GM23338 (cell line): Measurements from ENCODE around the gene CHD5. TPM values are rescaled to one million over a fixed set of nuclear protein-coding genes. Genes with fewer than 3 reads are reported as not detected.

Experiments used
- ATAC-seq: fragments of 200-7000 bp; cut with Tn5 transposase; 3 replicates; pipeline ENCODE4 v1.9.1; 2020
- DNase-seq: peaks from one replicate; pipeline ENCODE4 v3.0.0-alpha.2; 2015; ENCODE audit warnings: low spot score
- H2AFZ ChIP-seq: fragments of 200-600 bp; sonication (generic); 2 replicates; pipeline ENCODE4 v1.8.0; 2016; ENCODE audit warnings: antibody characterized with exemption, mild to moderate bottlenecking, moderate library complexity
- H3F3A ChIP-seq: fragments of 200-600 bp; sonication (generic); replicated peaks from 2 replicates; pipeline ENCODE4 v1.8.0; 2017; ENCODE audit warnings: antibody characterized with exemption, mixed run types, low read depth
- H3K27ac ChIP-seq: fragments of 200-600 bp; sonication (generic); 2 replicates; pipeline ENCODE4 v1.6.1; 2016; ENCODE audit warnings: low read depth
- H3K27me3 ChIP-seq: fragments of 200-600 bp; sonication (generic); 2 replicates; pipeline ENCODE4 v1.8.0; 2016; ENCODE audit warnings: mild to moderate bottlenecking, mixed run types, moderate library complexity; ENCODE audit not compliant: insufficient read depth
- H3K36me3 ChIP-seq: fragments of 200-600 bp; sonication (generic); 2 replicates; pipeline ENCODE4 v1.8.0; 2016; ENCODE audit warnings: mild to moderate bottlenecking; ENCODE audit not compliant: insufficient read depth
- H3K4me1 ChIP-seq: fragments of 200-600 bp; sonication (generic); 2 replicates; pipeline ENCODE4 v1.8.0; 2016; ENCODE audit warnings: mild to moderate bottlenecking, moderate library complexity; ENCODE audit not compliant: insufficient read depth
- H3K4me2 ChIP-seq: fragments of 200-600 bp; sonication (generic); 2 replicates; pipeline ENCODE4 v1.7.1; 2017; ENCODE audit warnings: mixed run types
- H3K4me3 ChIP-seq: fragments of 200-600 bp; sonication (generic); 2 replicates; pipeline ENCODE4 v1.6.1; 2016; ENCODE audit warnings: mixed run types
- H3K79me2 ChIP-seq: fragments of 200-600 bp; sonication (generic); replicated peaks from 2 replicates; pipeline ENCODE4 v1.8.0; 2017; ENCODE audit warnings: mild to moderate bottlenecking; ENCODE audit not compliant: insufficient read depth
- H3K9me2 ChIP-seq: fragments of 200-600 bp; sonication (generic); 2 replicates; pipeline ENCODE4 v1.8.0; 2017; ENCODE audit not compliant: insufficient read depth
- H4K20me1 ChIP-seq: fragments of 200-600 bp; sonication (generic); replicated peaks from 2 replicates; pipeline ENCODE4 v1.8.0; 2017; ENCODE audit warnings: mild to moderate bottlenecking; ENCODE audit not compliant: insufficient read depth
- H3K27ac Mint-ChIP-seq: 2 replicates; pipeline ENCODE4 v1.8.0; 2020; ENCODE audit warnings: inconsistent platforms, mild to moderate bottlenecking, moderate library complexity, mixed read lengths
- H3K27me3 Mint-ChIP-seq: 3 replicates; pipeline ENCODE4 v1.8.0; 2022; ENCODE audit warnings: low read depth, mild to moderate bottlenecking, moderate library complexity, mixed read lengths, inconsistent platforms; ENCODE audit not compliant: insufficient read depth, poor library complexity
- H3K36me3 Mint-ChIP-seq: 3 replicates; pipeline ENCODE4 v1.8.0; 2021; ENCODE audit warnings: low read depth, mild to moderate bottlenecking, inconsistent platforms, moderate library complexity, mixed read lengths
- H3K4me1 Mint-ChIP-seq: 3 replicates; pipeline ENCODE4 v1.8.0; 2020; ENCODE audit warnings: mild to moderate bottlenecking, inconsistent platforms, mixed read lengths
- H3K4me3 Mint-ChIP-seq: 3 replicates; pipeline ENCODE4 v1.8.0; 2021; ENCODE audit warnings: moderate library complexity, mild to moderate bottlenecking, inconsistent platforms, mixed read lengths
- H3K9me3 Mint-ChIP-seq: 3 replicates; pipeline ENCODE4 v1.8.0; 2020; ENCODE audit warnings: moderate library complexity, mild to moderate bottlenecking, inconsistent platforms, mixed read lengths
- EZH2 ChIP-seq: fragments of 200-600 bp; sonication (generic); IDR thresholded peaks from one replicate; pipeline ENCODE4 v1.8.0; 2017; ENCODE audit warnings: antibody characterized with exemption, mild to moderate bottlenecking, low read depth; ENCODE audit not compliant: unreplicated experiment
- EZH2phosphoT487 ChIP-seq: fragments of 200-600 bp; sonication (generic); IDR thresholded peaks from one replicate; pipeline ENCODE4 v1.8.1; 2018; ENCODE audit warnings: antibody characterized with exemption; ENCODE audit not compliant: unreplicated experiment
- POLR2AphosphoS5 ChIP-seq: IDR thresholded peaks from 2 replicates; pipeline ENCODE4 v1.6.1; 2016; ENCODE audit warnings: antibody characterized with exemption, low read depth
- REST ChIP-seq: IDR thresholded peaks from one replicate; pipeline ENCODE4 v1.6.1; 2018; ENCODE audit warnings: antibody characterized with exemption; ENCODE audit not compliant: unreplicated experiment
- ZNF114 ChIP-seq: fragments of 250-450 bp; sonication (Bioruptor Pico); IDR thresholded peaks from 2 replicates; pipeline ENCODE4 v1.5.0; 2020; ENCODE audit warnings: mild to moderate bottlenecking, moderate library complexity
- polyA plus RNA-seq: library from polyadenylated mRNA; unstranded; fragments of >200 nt; fragmentation: Nextera tagmentation; extraction: Ambion mirVana; gene quantifications from 2 replicates; pipeline ENCODE4 v1.2.1, GENCODE V29; 2016
- total RNA-seq: library from RNA; depleted of rRNA; stranded (reverse); fragments of >200 nt; shearing (Covaris generic); gene quantifications from 2 replicates; pipeline ENCODE4 v1.2.3, GENCODE V29; 2014
- TF ChIP-seq, protein P1 (sequence below): fragments of 250-450 bp; sonication (Bioruptor Pico); IDR thresholded peaks from 2 replicates; pipeline ENCODE4 v1.5.0; 2020; ENCODE audit warnings: mild to moderate bottlenecking, moderate library complexity

The CHD5 gene
- total and polyA plus RNA-seq, 2 experiments from 2014 or later, result 0.32 to 1.0 TPM

- TF ChIP-seq, protein P1, sequence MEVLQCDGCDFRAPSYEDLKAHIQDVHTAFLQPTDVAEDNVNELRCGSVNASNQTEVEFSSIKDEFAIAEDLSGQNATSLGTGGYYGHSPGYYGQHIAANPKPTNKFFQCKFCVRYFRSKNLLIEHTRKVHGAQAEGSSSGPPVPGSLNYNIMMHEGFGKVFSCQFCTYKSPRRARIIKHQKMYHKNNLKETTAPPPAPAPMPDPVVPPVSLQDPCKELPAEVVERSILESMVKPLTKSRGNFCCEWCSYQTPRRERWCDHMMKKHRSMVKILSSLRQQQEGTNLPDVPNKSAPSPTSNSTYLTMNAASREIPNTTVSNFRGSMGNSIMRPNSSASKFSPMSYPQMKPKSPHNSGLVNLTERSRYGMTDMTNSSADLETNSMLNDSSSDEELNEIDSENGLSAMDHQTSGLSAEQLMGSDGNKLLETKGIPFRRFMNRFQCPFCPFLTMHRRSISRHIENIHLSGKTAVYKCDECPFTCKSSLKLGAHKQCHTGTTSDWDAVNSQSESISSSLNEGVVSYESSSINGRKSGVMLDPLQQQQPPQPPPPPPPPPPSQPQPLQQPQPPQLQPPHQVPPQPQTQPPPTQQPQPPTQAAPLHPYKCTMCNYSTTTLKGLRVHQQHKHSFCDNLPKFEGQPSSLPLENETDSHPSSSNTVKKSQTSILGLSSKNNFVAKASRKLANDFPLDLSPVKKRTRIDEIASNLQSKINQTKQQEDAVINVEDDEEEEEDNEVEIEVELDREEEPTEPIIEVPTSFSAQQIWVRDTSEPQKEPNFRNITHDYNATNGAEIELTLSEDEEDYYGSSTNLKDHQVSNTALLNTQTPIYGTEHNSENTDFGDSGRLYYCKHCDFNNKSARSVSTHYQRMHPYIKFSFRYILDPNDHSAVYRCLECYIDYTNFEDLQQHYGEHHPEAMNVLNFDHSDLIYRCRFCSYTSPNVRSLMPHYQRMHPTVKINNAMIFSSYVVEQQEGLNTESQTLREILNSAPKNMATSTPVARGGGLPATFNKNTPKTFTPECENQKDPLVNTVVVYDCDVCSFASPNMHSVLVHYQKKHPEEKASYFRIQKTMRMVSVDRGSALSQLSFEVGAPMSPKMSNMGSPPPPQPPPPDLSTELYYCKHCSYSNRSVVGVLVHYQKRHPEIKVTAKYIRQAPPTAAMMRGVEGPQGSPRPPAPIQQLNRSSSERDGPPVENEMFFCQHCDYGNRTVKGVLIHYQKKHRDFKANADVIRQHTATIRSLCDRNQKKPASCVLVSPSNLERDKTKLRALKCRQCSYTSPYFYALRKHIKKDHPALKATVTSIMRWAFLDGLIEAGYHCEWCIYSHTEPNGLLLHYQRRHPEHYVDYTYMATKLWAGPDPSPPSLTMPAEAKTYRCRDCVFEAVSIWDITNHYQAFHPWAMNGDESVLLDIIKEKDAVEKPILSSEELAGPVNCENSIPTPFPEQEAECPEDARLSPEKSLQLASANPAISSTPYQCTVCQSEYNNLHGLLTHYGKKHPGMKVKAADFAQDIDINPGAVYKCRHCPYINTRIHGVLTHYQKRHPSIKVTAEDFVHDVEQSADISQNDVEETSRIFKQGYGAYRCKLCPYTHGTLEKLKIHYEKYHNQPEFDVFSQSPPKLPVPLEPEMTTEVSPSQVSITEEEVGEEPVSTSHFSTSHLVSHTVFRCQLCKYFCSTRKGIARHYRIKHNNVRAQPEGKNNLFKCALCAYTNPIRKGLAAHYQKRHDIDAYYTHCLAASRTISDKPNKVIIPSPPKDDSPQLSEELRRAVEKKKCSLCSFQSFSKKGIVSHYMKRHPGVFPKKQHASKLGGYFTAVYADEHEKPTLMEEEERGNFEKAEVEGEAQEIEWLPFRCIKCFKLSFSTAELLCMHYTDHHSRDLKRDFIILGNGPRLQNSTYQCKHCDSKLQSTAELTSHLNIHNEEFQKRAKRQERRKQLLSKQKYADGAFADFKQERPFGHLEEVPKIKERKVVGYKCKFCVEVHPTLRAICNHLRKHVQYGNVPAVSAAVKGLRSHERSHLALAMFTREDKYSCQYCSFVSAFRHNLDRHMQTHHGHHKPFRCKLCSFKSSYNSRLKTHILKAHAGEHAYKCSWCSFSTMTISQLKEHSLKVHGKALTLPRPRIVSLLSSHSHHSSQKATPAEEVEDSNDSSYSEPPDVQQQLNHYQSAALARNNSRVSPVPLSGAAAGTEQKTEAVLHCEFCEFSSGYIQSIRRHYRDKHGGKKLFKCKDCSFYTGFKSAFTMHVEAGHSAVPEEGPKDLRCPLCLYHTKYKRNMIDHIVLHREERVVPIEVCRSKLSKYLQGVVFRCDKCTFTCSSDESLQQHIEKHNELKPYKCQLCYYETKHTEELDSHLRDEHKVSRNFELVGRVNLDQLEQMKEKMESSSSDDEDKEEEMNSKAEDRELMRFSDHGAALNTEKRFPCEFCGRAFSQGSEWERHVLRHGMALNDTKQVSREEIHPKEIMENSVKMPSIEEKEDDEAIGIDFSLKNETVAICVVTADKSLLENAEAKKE (CRISPR knock-in tag), result no peak
- no peak for TF ChIP-seq REST
Observed at GRCh38 chr1:6157132-6157527, 23.0 kb downstream of the CHD5 start (continued).

DNA sequence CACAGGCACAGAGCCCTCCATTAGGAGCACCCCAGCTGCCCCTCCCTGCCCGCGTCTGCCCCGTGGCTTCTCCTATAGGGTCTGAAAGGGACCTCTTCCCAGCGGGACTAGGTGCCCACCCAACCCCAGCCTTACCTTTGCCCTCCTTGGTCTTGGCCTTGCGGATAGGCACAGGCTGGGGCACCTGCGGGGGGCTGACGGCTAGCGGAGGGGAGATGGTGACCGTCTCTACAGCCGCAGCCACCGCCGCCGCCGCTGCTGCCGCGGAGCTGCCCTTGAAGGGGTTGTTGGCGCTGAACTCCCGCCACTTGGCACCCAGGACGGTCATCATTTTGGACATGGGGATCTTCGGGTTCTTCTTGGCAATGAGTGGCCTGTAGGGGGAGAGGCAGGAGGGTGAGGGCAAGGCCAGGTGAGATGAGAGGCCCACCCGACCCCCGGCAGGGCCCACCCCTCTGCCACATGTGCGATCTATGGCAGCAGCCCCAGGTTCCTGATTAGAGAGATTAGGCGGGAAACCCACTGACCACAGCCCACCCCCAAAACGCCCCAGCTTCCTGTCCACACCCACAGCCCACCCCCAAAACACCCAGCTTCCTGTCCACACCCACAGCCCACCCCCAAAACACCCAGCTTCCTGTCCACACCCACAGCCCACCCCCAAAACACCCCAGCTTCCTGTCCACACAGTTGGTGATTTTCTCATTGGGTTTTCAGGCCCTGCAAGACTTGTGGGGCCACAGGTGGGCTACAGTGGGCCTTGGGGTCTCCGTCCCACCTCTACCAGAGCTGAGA lies 25.4 kb downstream of the CHD5 start:
- no peak overlapping the region for H3K4me3 ChIP-seq
- H3K4me3 Mint-ChIP-seq, result no peak overlapping the region
- peaks cover 8% of the 10 kb centered on the region; the same call in 2 of the 3 replicates for H3K4me1 Mint-ChIP-seq
- H3K36me3 Mint-ChIP-seq, result no peaks in the 10 kb centered on the region
- no peak overlapping the region for H3K27ac Mint-ChIP-seq
- H3K4me2 ChIP-seq, result no peak overlapping the region
- H3K27ac ChIP-seq, result no peak overlapping the region
- peaks cover 14% of the 10 kb centered on the region for H3K27me3 Mint-ChIP-seq
- H2AFZ ChIP-seq, result no peak overlapping the region
- no peaks in the 10 kb centered on the region for H3F3A ChIP-seq
- peaks cover 8% of the 10 kb centered on the region for H3K9me2 ChIP-seq
- ATAC-seq, result no peak
- no peaks in the 10 kb centered on the region for H3K4me1 ChIP-seq
- H3K9me3 Mint-ChIP-seq, result peaks cover 3% of the 10 kb centered on the region; the same call in 1 of the 3 replicates
- no peaks in the 10 kb centered on the region for H4K20me1 ChIP-seq
- H3K79me2 ChIP-seq, result no peaks in the 10 kb centered on the region
- DNase-seq, result no peak
- no peak for TF ChIP-seq ZNF114 (CRISPR knock-in tag)
- no peak for TF ChIP-seq EZH2
- no peak for TF ChIP-seq POLR2AphosphoS5
- TF ChIP-seq EZH2phosphoT487, result no peak
- H3K27me3 ChIP-seq, result peaks cover 3% of the 10 kb centered on the region
- H3K36me3 ChIP-seq, result no peaks in the 10 kb centered on the region
